Mucosa of rectum (tissue), 2 donors: ENCODE results near the gene MYB.
"Not testable (repeated sequence)": the region's sequence is repeated elsewhere in the genome, so short reads cannot be mapped to it uniquely, and the experiment has no call there.

Experiments
- H3K27ac ChIP-seq, 2 donors: one replicate each; pipeline ENCODE4 v1.7.0; 2013; ENCODE audit warnings: inconsistent platforms in 2 of 2, low read depth in 2 of 2, low read length in 2 of 2
- H3K27me3 ChIP-seq, 2 donors: one replicate each; pipeline ENCODE4 v1.7.0; 2013; ENCODE audit warnings: low read length in 2 of 2; ENCODE audit not compliant: control insufficient read depth in 2 of 2, insufficient read depth in 2 of 2
- H3K36me3 ChIP-seq, 2 donors: one replicate each; pipeline ENCODE4 v1.7.0; 2013; ENCODE audit warnings: low read length in 2 of 2; ENCODE audit not compliant: control insufficient read depth in 2 of 2, insufficient read depth in 2 of 2
- H3K4me1 ChIP-seq, 2 donors: one replicate each; pipeline ENCODE4 v1.7.0; 2013; ENCODE audit warnings: low read length in 2 of 2, mild to moderate bottlenecking in 1 of 2; ENCODE audit not compliant: control insufficient read depth in 2 of 2, insufficient read depth in 2 of 2
- H3K4me3 ChIP-seq, 2 donors: one replicate each; pipeline ENCODE4 v1.7.0; 2013; ENCODE audit warnings: low read length in 2 of 2
- H3K9ac ChIP-seq, 2 donors: one replicate each; pipeline ENCODE4 v1.7.0; 2013; ENCODE audit warnings: low read length in 2 of 2, low read depth in 1 of 2, mild to moderate bottlenecking in 1 of 2
- H3K9me3 ChIP-seq, 2 donors: one replicate each; pipeline ENCODE4 v1.7.0; 2013; ENCODE audit warnings: low read length in 2 of 2; ENCODE audit not compliant: control insufficient read depth in 2 of 2
- donor health status: healthy.
- donor health status: Normal muscosa, but diverticular disease.

Gene MYB

GRCh38 chr6:135163440-135163738, 17.7 kb upstream of the MYB start:
- Histone ChIP-seq H3K9ac (no peak overlapping the region), H3K4me1 (no peaks in the 10 kb centered on the region), H3K27me3 (no peaks in the 10 kb centered on the region), H3K36me3 (no peaks in the 10 kb centered on the region), H3K27ac (no peak overlapping the region), H3K9me3 (no peaks in the 10 kb centered on the region), H3K4me3 (no peak overlapping the region)

GRCh38 chr6:135164387-135164786, 16.7 kb upstream of the MYB start:
- H3K27me3 ChIP-seq, H3K27ac ChIP-seq, H3K9ac ChIP-seq, H3K4me1 ChIP-seq, H3K4me3 ChIP-seq, H3K9me3 ChIP-seq, H3K36me3 ChIP-seq: not testable (repeated sequence)

GRCh38 chr6:135165031-135165430, 16.1 kb upstream of the MYB start:
- H3K9ac ChIP-seq, result no peak overlapping the region
- H3K4me1 ChIP-seq, result no peaks in the 10 kb centered on the region
- no peak overlapping the region for H3K27ac ChIP-seq
- H3K36me3 ChIP-seq, result no peaks in the 10 kb centered on the region
- no peaks in the 10 kb centered on the region for H3K9me3 ChIP-seq
- no peaks in the 10 kb centered on the region for H3K27me3 ChIP-seq
- H3K4me3 ChIP-seq, result no peak overlapping the region

- Histone ChIP-seq H3K27ac (no peak overlapping the region), H3K4me1 (no peaks in the 10 kb centered on the region), H3K36me3 (no peaks in the 10 kb centered on the region), H3K9me3 (no peaks in the 10 kb centered on the region), H3K9ac (no peak overlapping the region), H3K27me3 (no peaks in the 10 kb centered on the region), H3K4me3 (no peak overlapping the region)
Observed at GRCh38 chr6:135166515-135166914, 14.6 kb upstream of the MYB start.

GRCh38 chr6:135167617-135168016, 13.5 kb upstream of the MYB start:
- no peak overlapping the region for H3K4me3 ChIP-seq
- H3K27me3 ChIP-seq, result no peaks in the 10 kb centered on the region
- H3K9me3 ChIP-seq, result no peaks in the 10 kb centered on the region
- no peaks in the 10 kb centered on the region for H3K4me1 ChIP-seq
- no peaks in the 10 kb centered on the region for H3K36me3 ChIP-seq
- H3K27ac ChIP-seq, result no peak overlapping the region
- H3K9ac ChIP-seq, result no peak overlapping the region

- Histone ChIP-seq H3K4me1 (no peaks in the 10 kb centered on the region), H3K9ac (no peak overlapping the region), H3K27me3 (no peaks in the 10 kb centered on the region), H3K4me3 (no peak overlapping the region), H3K36me3 (no peaks in the 10 kb centered on the region), H3K9me3 (no peaks in the 10 kb centered on the region), H3K27ac (no peak overlapping the region)
Observed at GRCh38 chr6:135168766-135169165, 12.3 kb upstream of the MYB start.

GRCh38 chr6:135170238-135170637, 10.9 kb upstream of the MYB start:
- Histone ChIP-seq H3K4me3 (no peak overlapping the region), H3K9ac (no peak overlapping the region), H3K4me1 (no peaks in the 10 kb centered on the region), H3K36me3 (no peaks in the 10 kb centered on the region), H3K27ac (no peak overlapping the region), H3K27me3 (no peaks in the 10 kb centered on the region), H3K9me3 (no peaks in the 10 kb centered on the region)

- no peak overlapping the region for H3K27ac ChIP-seq
- no peaks in the 10 kb centered on the region for H3K4me1 ChIP-seq
- H3K36me3 ChIP-seq, result no peaks in the 10 kb centered on the region
- no peaks in the 10 kb centered on the region for H3K9me3 ChIP-seq
- H3K4me3 ChIP-seq, result no peak overlapping the region
- H3K27me3 ChIP-seq, result no peaks in the 10 kb centered on the region
- H3K9ac ChIP-seq, result no peak overlapping the region
Observed at GRCh38 chr6:135170849-135171248, 10.3 kb upstream of the MYB start.

- no peaks in the 10 kb centered on the region for H3K36me3 ChIP-seq
- H3K9ac ChIP-seq, result no peak overlapping the region
- no peak overlapping the region for H3K27ac ChIP-seq
Observed at GRCh38 chr6:135173242-135173988, 7.7 kb upstream of the MYB start.

GRCh38 chr6:135173989-135174484, 7.1 kb upstream of the MYB start:
- no peak overlapping the region for H3K9ac ChIP-seq
- peaks cover 0 to 2% of the 10 kb centered on the region in 2 donors for H3K4me1 ChIP-seq

More at GRCh38 chr6:135173242-135173988, 7.7 kb upstream of the MYB start:
- no peaks in the 10 kb centered on the region for H3K9me3 ChIP-seq
- peaks cover 0 to 2% of the 10 kb centered on the region in 2 donors for H3K4me1 ChIP-seq
- H3K4me3 ChIP-seq, result no peak overlapping the region
- no peaks in the 10 kb centered on the region for H3K27me3 ChIP-seq

More at GRCh38 chr6:135173989-135174484, 7.1 kb upstream of the MYB start:
- H3K36me3 ChIP-seq, result no peaks in the 10 kb centered on the region
- no peaks in the 10 kb centered on the region for H3K27me3 ChIP-seq
- H3K9me3 ChIP-seq, result no peaks in the 10 kb centered on the region
- H3K27ac ChIP-seq, result no peak overlapping the region
- H3K4me3 ChIP-seq, result no peak overlapping the region
